NCI-H2227 (cell line): ENCODE results near the gene MKNK1.

Experiments used
- DNase-seq: peaks from one replicate; lab custom pipeline; 2025; ENCODE audit not compliant: unreplicated experiment; lab: John Stamatoyannopoulos, UW

Gene MKNK1

GRCh38 chr1:46544561-46545240, 59.4 kb downstream of the MKNK1 start:
- no peak for DNase-seq

GRCh38 chr1:46543761-46544560, 60.1 kb downstream of the MKNK1 start:
- no peak for DNase-seq

- no peak for DNase-seq
Measured at GRCh38 chr1:46543382-46543760, 60.7 kb downstream of the MKNK1 start.

- no peak for DNase-seq
Measured at GRCh38 chr1:46539972-46540371, 64.1 kb downstream of the MKNK1 start.

- no peak for DNase-seq
Measured at GRCh38 chr1:46538147-46538546, 65.9 kb downstream of the MKNK1 start.

- DNase-seq: no peak
Measured at GRCh38 chr1:46537651-46538050, 66.4 kb downstream of the MKNK1 start.

GRCh38 chr1:46536527-46536926, 67.5 kb downstream of the MKNK1 start:
- DNase-seq: no peak

GRCh38 chr1:46535063-46535462, 69.0 kb downstream of the MKNK1 start:
- no peak for DNase-seq

GRCh38 chr1:46533179-46533864, 70.7 kb downstream of the MKNK1 start:
- no peak for DNase-seq

- DNase-seq: peak; percentile 42
Measured at GRCh38 chr1:46532498-46533178, 71.4 kb downstream of the MKNK1 start.

GRCh38 chr1:46532095-46532494, 72.0 kb downstream of the MKNK1 start:
- no peak for DNase-seq

GRCh38 chr1:46530791-46531409, 73.2 kb downstream of the MKNK1 start:
- DNase-seq: no peak

- no peak for DNase-seq
Measured at GRCh38 chr1:46530311-46530710, 73.8 kb downstream of the MKNK1 start.

- DNase-seq: no peak
Measured at GRCh38 chr1:46529031-46529630, 74.9 kb downstream of the MKNK1 start.

- DNase-seq: no peak
Measured at GRCh38 chr1:46528297-46528955, 75.6 kb downstream of the MKNK1 start.

- peak; percentile 79 for DNase-seq
Measured at GRCh38 chr1:46527474-46528296, 76.4 kb downstream of the MKNK1 start.

- DNase-seq: peak; percentile 30
Measured at GRCh38 chr1:46526691-46527291, 77.3 kb downstream of the MKNK1 start.

- no peak for DNase-seq
Measured at GRCh38 chr1:46526013-46526690, 77.9 kb downstream of the MKNK1 start.
